Body of pancreas (tissue), 4 donors: Measurements from ENCODE around the gene ELAVL1. TPM values are rescaled to one million over a fixed set of nuclear protein-coding genes. Genes with fewer than 3 reads are reported as not detected.
"Not testable (repeated sequence)": the region's sequence is repeated elsewhere in the genome, so short reads cannot be mapped to it uniquely, and the experiment has no call there.

Experiments used
- ATAC-seq: fragments of 150-250 bp; one replicate; pipeline ENCODE4 v1.9.1; 2016
- DNase-seq, 4 donors: peaks; one replicate each; pipeline ENCODE4 v3.0.0-alpha.2; 2019
- H3K27ac ChIP-seq, 4 donors: fragments of 200-600 bp; sonication (generic); 1 replicate in 3 of 4; 2 replicates in 1 of 4; pipeline versions ENCODE4 v1.5.1 to v1.6.1; 2016 to 2019; ENCODE audit warnings: mild to moderate bottlenecking in 1 of 4, mixed read lengths in 1 of 4, moderate library complexity in 1 of 4
- H3K27me3 ChIP-seq, 2 donors: fragments of 200-600 bp; sonication (generic); one replicate each; pipeline ENCODE4 v1.6.0; 2016; ENCODE audit warnings: mild to moderate bottlenecking in 1 of 2
- H3K36me3 ChIP-seq, 2 donors: fragments of 200-600 bp; sonication (generic); replicated peaks in 1 of 2; 2 replicates each; pipeline ENCODE4 v1.5.1; 2016; ENCODE audit warnings: low read depth in 2 of 2; ENCODE audit not compliant: insufficient read depth in 1 of 2
- H3K4me1 ChIP-seq: fragments of 200-600 bp; sonication (generic); one replicate; pipeline ENCODE4 v1.6.0; 2016
- H3K4me3 ChIP-seq, 2 donors: fragments of 200-600 bp; sonication (generic); 1 replicate in 1 of 2; 2 replicates in 1 of 2; pipeline ENCODE4 v1.5.1; 2016 to 2019
- H3K9me3 ChIP-seq, 3 donors: fragments of 200-600 bp; sonication (generic); 1 replicate in 2 of 3; 2 replicates in 1 of 3; pipeline ENCODE4 v1.5.1; 2016
- POLR2A ChIP-seq, 3 donors: fragments of 450-650 bp; IDR thresholded peaks; one replicate each; pipeline ENCODE4 v1.6.1; 2016; ENCODE audit warnings: antibody characterized with exemption in 3 of 3, mild to moderate bottlenecking in 2 of 3
- WGBS, 2 donors: methylation state at CpG; one replicate each; pipeline ENCODE4 v1.1.5; 2017; 5-methylcytosine and 5-hydroxymethylcytosine counted together
- intact Hi-C: fragments of 100-400 bp; cut with DNase I; formaldehyde crosslinking; loops from one replicate; pipeline ENCODE4 v1.15.1; 2023
- total RNA-seq, 2 donors: library from RNA; depleted of rRNA; stranded (reverse); fragments of >200 nt; gene quantifications; one replicate each; pipeline ENCODE4 v1.1.0, GENCODE V29; 2016
- TF ChIP-seq, protein P1 (sequence below), 7 experiments: fragments of 450-650 bp in 4 of 7; fragments of 200-600 bp in 3 of 7; sonication (generic) in 3 of 7; IDR thresholded peaks; one replicate each; pipeline ENCODE4 v1.5.1; 2016 to 2019; ENCODE audit warnings: antibody characterized with exemption in 7 of 7

Gene ELAVL1
- total RNA-seq, 2 donors from 2014 or later, result 9.3 to 15.8 TPM

DNA sequence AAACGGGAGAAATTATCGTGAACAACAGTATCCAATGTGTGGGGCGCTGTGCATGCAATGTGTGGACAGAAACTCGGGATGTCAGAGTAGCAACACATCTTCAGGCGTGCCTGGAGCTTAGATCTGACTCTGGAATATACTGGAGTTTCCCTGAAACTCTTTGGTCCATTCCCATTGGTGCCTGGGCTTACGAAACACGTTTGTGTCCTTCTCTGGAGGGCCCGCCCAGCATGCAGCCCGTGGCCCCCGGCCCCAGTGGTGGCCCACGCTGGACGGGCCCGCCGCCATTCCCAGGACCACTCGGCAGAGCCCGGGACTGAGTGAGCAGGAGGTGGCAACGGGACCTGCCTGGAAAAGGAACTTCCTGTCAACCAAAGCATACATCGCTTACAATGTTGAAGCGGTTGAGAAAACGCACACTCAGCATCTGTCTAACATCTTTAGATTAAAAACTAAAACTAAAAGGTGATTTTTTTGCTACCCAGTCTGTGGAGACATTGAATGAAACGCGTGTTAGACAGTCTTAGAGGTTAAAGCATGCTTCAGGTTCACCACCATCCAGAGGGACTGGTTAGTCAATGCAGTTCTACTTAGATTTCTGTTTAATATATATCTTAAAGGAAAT lies 42.7 kb downstream of the ELAVL1 start:
- TF ChIP-seq POLR2A (IDR thresholded peaks at IDR 0.05), result no peak
- TF ChIP-seq, protein P1, sequence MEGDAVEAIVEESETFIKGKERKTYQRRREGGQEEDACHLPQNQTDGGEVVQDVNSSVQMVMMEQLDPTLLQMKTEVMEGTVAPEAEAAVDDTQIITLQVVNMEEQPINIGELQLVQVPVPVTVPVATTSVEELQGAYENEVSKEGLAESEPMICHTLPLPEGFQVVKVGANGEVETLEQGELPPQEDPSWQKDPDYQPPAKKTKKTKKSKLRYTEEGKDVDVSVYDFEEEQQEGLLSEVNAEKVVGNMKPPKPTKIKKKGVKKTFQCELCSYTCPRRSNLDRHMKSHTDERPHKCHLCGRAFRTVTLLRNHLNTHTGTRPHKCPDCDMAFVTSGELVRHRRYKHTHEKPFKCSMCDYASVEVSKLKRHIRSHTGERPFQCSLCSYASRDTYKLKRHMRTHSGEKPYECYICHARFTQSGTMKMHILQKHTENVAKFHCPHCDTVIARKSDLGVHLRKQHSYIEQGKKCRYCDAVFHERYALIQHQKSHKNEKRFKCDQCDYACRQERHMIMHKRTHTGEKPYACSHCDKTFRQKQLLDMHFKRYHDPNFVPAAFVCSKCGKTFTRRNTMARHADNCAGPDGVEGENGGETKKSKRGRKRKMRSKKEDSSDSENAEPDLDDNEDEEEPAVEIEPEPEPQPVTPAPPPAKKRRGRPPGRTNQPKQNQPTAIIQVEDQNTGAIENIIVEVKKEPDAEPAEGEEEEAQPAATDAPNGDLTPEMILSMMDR (IDR thresholded peaks at IDR 0.05), result no peak
- no peak for DNase-seq
- Histone ChIP-seq H3K4me3 (no peak overlapping the region), H3K36me3 (peaks cover 7 to 15% of the 10 kb centered on the region in 2 donors), H3K4me1 (no peaks in the 10 kb centered on the region), H3K9me3 (no peaks in the 10 kb centered on the region), H3K27ac (no peak overlapping the region), H3K27me3 (no peaks in the 10 kb centered on the region)
- no peak for ATAC-seq
- intact Hi-C loops, result loop anchor here (10.0 kb wide), 1 partner anchor 172 kb away; no protein-coding TSS in a partner anchor
- WGBS, 2 donors, result 65 to 70% methylated on average over 10 to 22 of the region's 22 CpGs

DNA sequence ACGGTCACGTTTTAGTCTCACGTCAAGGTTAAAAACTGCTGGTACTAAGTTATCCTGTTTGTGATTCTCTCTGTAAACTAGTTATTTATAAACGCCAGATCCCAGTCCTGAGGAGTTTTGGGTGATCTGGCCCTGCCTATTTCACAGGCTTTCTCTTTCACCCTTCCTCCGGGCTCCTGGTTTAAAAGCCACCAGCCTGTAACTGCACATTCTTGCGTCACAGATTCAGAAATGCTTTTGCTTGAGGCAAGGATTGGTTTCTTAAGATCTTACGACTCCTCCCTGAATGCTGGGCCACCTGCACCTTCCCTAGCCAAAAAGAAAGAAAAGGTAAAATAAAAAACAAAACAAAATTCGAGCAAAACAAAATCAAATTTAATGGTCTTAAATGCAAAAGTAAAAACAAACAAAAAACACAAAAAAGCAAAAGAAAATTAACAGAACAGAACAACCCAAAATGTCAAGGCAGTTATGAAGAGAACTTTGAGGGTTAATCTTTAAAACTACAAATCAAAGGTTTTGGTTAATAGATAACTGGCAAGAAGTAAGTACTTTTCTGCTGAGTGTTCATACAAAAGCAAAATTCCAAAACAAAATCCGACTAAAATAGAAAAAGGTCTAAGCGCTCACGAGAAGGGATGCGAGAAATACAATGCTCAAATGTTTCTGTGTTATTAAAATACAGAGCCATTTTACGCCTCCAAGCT lies 43.4 kb downstream of the ELAVL1 start:
- no peak for ATAC-seq
- TF ChIP-seq, protein P1 (IDR thresholded peaks at IDR 0.05), result no peak
- no peak for TF ChIP-seq POLR2A (IDR thresholded peaks at IDR 0.05)
- Histone ChIP-seq H3K27ac (peak overlapping the region in 1 of 4 donors; percentile 16), H3K4me3 (no peak overlapping the region), H3K4me1 (no peaks in the 10 kb centered on the region), H3K27me3 (no peaks in the 10 kb centered on the region), H3K36me3 (peaks cover 7 to 9% of the 10 kb centered on the region in 2 donors), H3K9me3 (no peaks in the 10 kb centered on the region)
- intact Hi-C loops, result loop anchor here (10.0 kb wide), 1 partner anchor 173 kb away; no protein-coding TSS in a partner anchor
- no peak for DNase-seq
- 52 to 68% methylated on average over 13 of the region's 13 CpGs for WGBS, 2 donors

DNA sequence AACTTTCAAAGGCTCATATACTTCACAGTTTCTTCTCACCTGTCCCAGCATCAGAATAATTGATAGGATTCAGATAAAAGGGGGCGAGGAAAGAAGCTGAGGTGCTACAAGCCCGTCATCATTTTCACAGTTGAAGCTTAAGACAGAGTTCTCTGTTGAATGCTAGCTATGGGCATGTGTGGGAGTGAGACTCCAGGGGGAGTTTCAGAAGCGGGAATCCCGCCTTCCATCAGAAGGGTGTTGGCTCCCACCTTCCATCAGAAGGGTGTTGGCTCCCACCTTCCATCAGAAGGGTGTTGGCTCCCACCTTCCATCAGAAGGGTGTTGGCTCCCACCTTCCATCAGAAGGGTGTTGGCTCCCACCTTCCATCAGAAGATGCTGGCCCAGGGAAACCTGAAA lies 44.4 kb downstream of the ELAVL1 start:
- intact Hi-C loops, result loop anchor here (10.0 kb wide), 1 partner anchor 174 kb away; no protein-coding TSS in a partner anchor
- H3K36me3 ChIP-seq, H3K27me3 ChIP-seq, H3K9me3 ChIP-seq, DNase-seq, H3K4me1 ChIP-seq, ATAC-seq, H3K27ac ChIP-seq, H3K4me3 ChIP-seq: not testable (repeated sequence)
- WGBS, 2 donors, result 95 to 97% methylated on average over 4 of the region's 4 CpGs

DNA sequence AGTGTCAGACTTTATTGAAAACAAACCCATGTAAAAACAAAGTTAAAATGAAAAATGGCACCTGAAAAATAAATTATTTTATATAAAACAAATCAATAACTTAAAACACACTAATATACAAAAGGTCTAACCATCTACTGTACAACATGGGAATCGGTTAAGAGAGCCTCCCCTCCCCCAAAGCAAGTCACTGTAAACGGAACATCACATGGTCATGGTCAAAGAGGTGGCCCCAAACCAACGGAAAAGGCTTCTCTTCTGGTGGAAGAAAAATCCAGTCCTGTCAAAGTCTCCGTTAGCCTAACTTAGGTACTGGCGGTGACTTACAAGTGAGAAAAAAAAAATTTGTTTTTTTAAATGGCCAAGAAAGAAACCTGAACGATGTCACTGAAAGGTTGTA lies 46.2 kb downstream of the ELAVL1 start:
- DNase-seq, result no peak
- H3K9me3 ChIP-seq, result no peaks in the 10 kb centered on the region
- no peaks in the 10 kb centered on the region for H3K27me3 ChIP-seq
- no peak overlapping the region for H3K27ac ChIP-seq
- 64 to 76% methylated on average over 6 of the region's 6 CpGs for WGBS, 2 donors
- TF ChIP-seq, protein P1 (IDR thresholded peaks at IDR 0.05), result no peak
- no peak for TF ChIP-seq POLR2A (IDR thresholded peaks at IDR 0.05)
- no peaks in the 10 kb centered on the region for H3K4me1 ChIP-seq
- intact Hi-C loops, result no loop called here
- no peak for ATAC-seq
- H3K36me3 ChIP-seq, result peaks cover 0 to 2% of the 10 kb centered on the region in 2 donors
- H3K4me3 ChIP-seq, result no peak overlapping the region

DNA sequence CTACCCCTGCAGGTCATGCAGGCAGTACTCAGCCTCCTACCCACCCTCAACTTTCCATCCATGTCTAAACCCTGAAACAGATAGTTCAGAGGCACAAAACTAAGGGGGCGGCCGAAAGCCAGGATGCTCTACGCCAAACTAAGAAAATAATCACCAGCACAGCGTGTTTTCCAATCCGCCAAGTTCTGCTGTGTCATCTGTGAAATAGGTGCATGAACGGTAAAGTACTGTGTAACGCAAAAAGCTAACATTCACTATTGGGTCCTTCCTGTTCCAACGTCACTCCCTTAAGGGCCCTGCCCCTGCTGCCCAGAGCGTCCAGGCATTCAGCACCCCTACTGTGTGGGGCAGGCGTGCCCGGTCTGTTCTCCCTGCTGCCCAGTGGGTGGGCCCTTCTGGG lies 49.7 kb downstream of the ELAVL1 start:
- no peaks in the 10 kb centered on the region for H3K36me3 ChIP-seq
- WGBS, 2 donors, result 78 to 86% methylated on average over 10 to 11 of the region's 11 CpGs
- ATAC-seq, result no peak
- no peak overlapping the region for H3K4me3 ChIP-seq
- intact Hi-C loops, result no loop called here
- no peak overlapping the region for H3K27ac ChIP-seq
- H3K9me3 ChIP-seq, result no peaks in the 10 kb centered on the region
- TF ChIP-seq, protein P1 (IDR thresholded peaks at IDR 0.05), result no peak
- TF ChIP-seq POLR2A (IDR thresholded peaks at IDR 0.05), result no peak
- no peaks in the 10 kb centered on the region for H3K4me1 ChIP-seq
- no peaks in the 10 kb centered on the region for H3K27me3 ChIP-seq
- DNase-seq, result no peak
